IMR-90 (cell line): ENCODE results near the gene EFCAB8. TPM values are rescaled to one million over a fixed set of nuclear protein-coding genes. Genes with fewer than 3 reads are reported as not detected.

Experiments
- ATAC-seq: fragments of 200-7000 bp; cut with Tn5 transposase; 2 replicates; pipeline ENCODE4 v1.9.1; 2020; ENCODE audit warnings: low read depth, mild to moderate bottlenecking, moderate library complexity
- BruUV-seq: library from RNA; stranded (reverse); fragments of 400-500 nt; replicated peaks from 2 replicates; lab custom pipeline; 2021; lab: Mats Ljungman, UMichigan
- CTCF ChIA-PET: fragments of 300-600 bp; formaldehyde crosslinking; extraction: SDS; loops from one replicate; lab custom pipeline; 2021; ENCODE audit warnings: antibody characterized with exemption; lab: Yijun Ruan, JAX
- POLR2A ChIA-PET: fragments of 300-600 bp; sonication (Branson Sonifier 250); formaldehyde crosslinking; loops from one replicate; lab custom pipeline; 2022; ENCODE audit warnings: antibody characterized with exemption; ENCODE audit not compliant: unreplicated experiment; lab: Charles Lee
- DNase-seq: peaks from one replicate; pipeline ENCODE4 v3.0.0; 2013
- H2AFZ ChIP-seq: replicated peaks from 2 replicates; pipeline ENCODE3; 2013; ENCODE audit warnings: low read length, mild to moderate bottlenecking; ENCODE audit not compliant: poor library complexity
- H2AK5ac ChIP-seq: 2 replicates; pipeline ENCODE4 v1.6.1; 2013; ENCODE audit warnings: low read depth, low read length, inconsistent platforms
- H2AK9ac ChIP-seq: replicated peaks from 2 replicates; pipeline ENCODE3; 2013; ENCODE audit warnings: mild to moderate bottlenecking, low read depth, low read length, moderate library complexity; ENCODE audit not compliant: poor library complexity
- H2BK120ac ChIP-seq: 2 replicates; pipeline ENCODE4 v1.6.1; 2013; ENCODE audit warnings: low read depth, low read length, inconsistent platforms
- H2BK15ac ChIP-seq: 3 replicates; pipeline ENCODE4 v1.6.1; 2013; ENCODE audit warnings: low read depth, low read length, inconsistent platforms
- H2BK20ac ChIP-seq: 2 replicates; pipeline ENCODE4 v1.6.1; 2013; ENCODE audit warnings: low read depth, mild to moderate bottlenecking, inconsistent platforms, low read length, moderate library complexity
- H2BK5ac ChIP-seq: 2 replicates; pipeline ENCODE4 v1.6.1; 2013; ENCODE audit warnings: mild to moderate bottlenecking, low read depth, low read length, inconsistent platforms; ENCODE audit not compliant: poor library complexity, severe bottlenecking
- H3K14ac ChIP-seq: replicated peaks from 2 replicates; pipeline ENCODE4 v1.6.1; 2013; ENCODE audit warnings: low read depth, low read length, inconsistent platforms
- H3K18ac ChIP-seq: 2 replicates; pipeline ENCODE4 v1.6.1; 2013; ENCODE audit warnings: low read depth, low read length, control low read depth
- H3K23ac ChIP-seq: 2 replicates; pipeline ENCODE4 v1.6.1; 2013; ENCODE audit warnings: low read depth, low read length, inconsistent platforms
- H3K27ac ChIP-seq: 2 replicates; pipeline ENCODE4 v1.5.1; 2013; ENCODE audit warnings: mild to moderate bottlenecking, control low read depth, low read length; ENCODE audit not compliant: insufficient read depth
- H3K27me3 ChIP-seq: 2 replicates; pipeline ENCODE4 v1.6.1; 2013; ENCODE audit warnings: low read length; ENCODE audit not compliant: control insufficient read depth, insufficient read depth
- H3K36me3 ChIP-seq: 2 replicates; pipeline ENCODE4 v1.6.1; 2013; ENCODE audit warnings: low read length, mixed read lengths; ENCODE audit not compliant: control insufficient read depth, insufficient read depth
- H3K4ac ChIP-seq: 2 replicates; pipeline ENCODE4 v1.6.1; 2013; ENCODE audit warnings: low read depth, low read length, inconsistent platforms
- H3K4me1 ChIP-seq: 2 replicates; pipeline ENCODE4 v1.6.1; 2013; ENCODE audit warnings: low read length, mixed read lengths; ENCODE audit not compliant: control insufficient read depth, insufficient read depth
- H3K4me2 ChIP-seq: 2 replicates; pipeline ENCODE4 v1.6.1; 2013; ENCODE audit warnings: low read depth, mild to moderate bottlenecking, control low read depth, low read length, moderate library complexity
- H3K4me3 ChIP-seq: 2 replicates; pipeline ENCODE4 v1.5.1; 2013; ENCODE audit warnings: low read depth, mild to moderate bottlenecking, control low read depth, low read length, moderate library complexity; ENCODE audit not compliant: insufficient read depth
- H3K56ac ChIP-seq: 2 replicates; pipeline ENCODE4 v1.6.1; 2013; ENCODE audit warnings: low read length, inconsistent platforms; ENCODE audit not compliant: insufficient read depth; ENCODE audit errors: extremely low read depth
- H3K79me1 ChIP-seq, 2 experiments: 2 replicates each; pipeline ENCODE4 v1.6.1; 2013; ENCODE audit warnings: low read length in 2 of 2, inconsistent platforms in 1 of 2, low read depth in 1 of 2
- H3K9ac ChIP-seq: 2 replicates; pipeline ENCODE4 v1.6.1; 2013; ENCODE audit warnings: low read depth, low read length, control low read depth
- H3K9me1 ChIP-seq: 2 replicates; pipeline ENCODE4 v1.6.1; 2013; ENCODE audit warnings: low read length, inconsistent platforms; ENCODE audit not compliant: insufficient read depth
- H3K9me3 ChIP-seq: 2 replicates; pipeline ENCODE4 v1.6.1; 2013; ENCODE audit warnings: low read length; ENCODE audit not compliant: control insufficient read depth, insufficient read depth
- H4K20me1 ChIP-seq: 2 replicates; pipeline ENCODE4 v1.6.1; 2013; ENCODE audit warnings: low read length, inconsistent platforms; ENCODE audit not compliant: insufficient read depth
- H4K5ac ChIP-seq: 2 replicates; pipeline ENCODE4 v1.6.1; 2013; ENCODE audit warnings: mild to moderate bottlenecking, low read depth, low read length, control low read depth
- H4K8ac ChIP-seq, 2 experiments: 2 replicates each; pipeline ENCODE4 v1.6.1; 2013; ENCODE audit warnings: low read depth in 2 of 2, low read length in 2 of 2, control low read depth in 1 of 2, inconsistent platforms in 1 of 2
- H4K91ac ChIP-seq: 2 replicates; pipeline ENCODE4 v1.6.1; 2013; ENCODE audit warnings: low read depth, low read length, inconsistent platforms; ENCODE audit not compliant: insufficient read depth
- MXI1 ChIP-seq: IDR thresholded peaks from 2 replicates; pipeline ENCODE4 v1.6.1; 2012; ENCODE audit warnings: low read depth, mild to moderate bottlenecking, low read length, moderate library complexity, borderline replicate concordance
- SMC3 ChIP-seq: fragments of 150-350 bp; IDR thresholded peaks from 2 replicates; pipeline ENCODE4 v1.6.1; 2016; ENCODE audit warnings: low read depth, mild to moderate bottlenecking, antibody characterized with exemption, low read length, moderate library complexity
- USF2 ChIP-seq: fragments of 150-350 bp; IDR thresholded peaks from 2 replicates; pipeline ENCODE4 v1.6.1; 2017; ENCODE audit warnings: mild to moderate bottlenecking, antibody characterized with exemption, low read length, low read depth
- WGBS, 2 experiments: methylation state at CpG; one replicate each; pipeline versions ENCODE4 v1.1.5 to v1.1.7; 2013; ENCODE audit warnings: missing lambda C conversion rate in 2 of 2; ENCODE audit not compliant: insufficient read length in 1 of 2; ENCODE audit errors: extremely low coverage in 2 of 2; 5-methylcytosine and 5-hydroxymethylcytosine counted together
- dilution Hi-C: fragments of 300-500 bp; cut with HindIII; formaldehyde crosslinking; loops from one replicate; pipeline ENCODE4 v1.14.3; 2018; ENCODE audit warnings: low sequenced_read_pairs; ENCODE audit not compliant: unreplicated experiment
- in situ Hi-C: fragments of 300-500 bp; cut with MboI; formaldehyde crosslinking; loops from 3 replicates; pipeline ENCODE4 v1.14.3; 2019; ENCODE audit warnings: low sequenced_read_pairs, inconsistent platforms, mixed read lengths
- intact Hi-C: fragments of 100-400 bp; cut with micrococcal nuclease; formaldehyde crosslinking; loops from 2 replicates; pipeline ENCODE4 v1.10.0; 2022
- polyA plus RNA-seq, 3 experiments: library from polyadenylated mRNA; depleted of rRNA; stranded (reverse); fragments of >200 nt; gene quantifications; 2 replicates each; pipeline ENCODE4 v1.2.3, GENCODE V29; 2012; ENCODE audit warnings: low replicate concordance in 1 of 3
- total RNA-seq: library from RNA; depleted of rRNA; stranded (reverse); fragments of >200 nt; gene quantifications from 2 replicates; pipeline ENCODE4 v1.2.3, GENCODE V29; 2012

The EFCAB8 gene
- total and polyA plus RNA-seq, 2 of the 4 experiments (the other 2 are of a cell fraction), result not detected

- ATAC-seq, result no peak
- TF ChIP-seq USF2 (no peak), SMC3 (no peak), MXI1 (no peak)
- POLR2A ChIA-PET, result interaction anchor here (0.5 kb wide), 1 partner anchor 385 kb away, joined by 3 read pairs; no protein-coding TSS in a partner anchor
- Histone ChIP-seq H2BK15ac (no peak overlapping the region), H3K79me1 (no peaks in the 10 kb centered on the region), H3K9me3 (no peaks in the 10 kb centered on the region), H3K18ac (no peak overlapping the region), H3K14ac (no peak overlapping the region), H3K4me2 (no peak overlapping the region), H2BK5ac (no peak overlapping the region), H3K23ac (no peak overlapping the region), H2AK5ac (no peak overlapping the region), H4K91ac (no peak overlapping the region), H3K9ac (no peak overlapping the region), H2BK120ac (no peak overlapping the region), H3K56ac (no peak overlapping the region), H2BK20ac (no peak overlapping the region), H4K20me1 (no peaks in the 10 kb centered on the region), H2AK9ac (no peak overlapping the region), H3K27ac (no peak overlapping the region), H4K5ac (no peak overlapping the region), H3K27me3 (peaks cover 9% of the 10 kb centered on the region; the same call in 1 of the 2 replicates), H3K4me3 (no peak overlapping the region), H3K4me1 (no peaks in the 10 kb centered on the region), H4K8ac (no peak overlapping the region), H3K4ac (no peak overlapping the region), H3K9me1 (no peaks in the 10 kb centered on the region), H2AFZ (no peak overlapping the region), H3K36me3 (no peaks in the 10 kb centered on the region)
- CTCF ChIA-PET, result no interaction called here
- no TSS peak for BruUV-seq
- no peak for DNase-seq
- in situ Hi-C loops (loop anchor here (10.0 kb wide), 1 partner anchor 395 kb away; no protein-coding TSS in a partner anchor), dilution Hi-C loops (no loop called here), intact Hi-C loops (no loop called here)
- WGBS, 2 experiments, result 69% methylated on average over 2 of the region's 14 CpGs; no CpG with 5 or more reads in 1 of the 2 experiments
Observed at GRCh38 chr20:32909896-32910571, 51.3 kb downstream of the EFCAB8 start.
